Breast epithelium (tissue), 3 donors: ENCODE data around the gene ZNF354B.
A peak's percentile ranks its signal among the peaks of the same experiment; 100 is the strongest.

ENCODE experiments used
- POLR2A ChIP-seq: fragments of 450-650 bp; IDR thresholded peaks from one replicate; pipeline ENCODE4 v1.6.1; 2016; ENCODE audit warnings: antibody characterized with exemption, mild to moderate bottlenecking, moderate library complexity
- TF ChIP-seq, protein P1 (sequence below), 3 donors: fragments of 450-650 bp; IDR thresholded peaks; one replicate each; pipeline ENCODE4 v1.5.1; 2016 to 2017; ENCODE audit warnings: antibody characterized with exemption in 3 of 3, mild to moderate bottlenecking in 3 of 3, moderate library complexity in 3 of 3

GRCh38 chr5:178839319-178839704, 20.4 kb upstream of the ZNF354B start:
- no peak for TF ChIP-seq POLR2A
- TF ChIP-seq, protein P1, sequence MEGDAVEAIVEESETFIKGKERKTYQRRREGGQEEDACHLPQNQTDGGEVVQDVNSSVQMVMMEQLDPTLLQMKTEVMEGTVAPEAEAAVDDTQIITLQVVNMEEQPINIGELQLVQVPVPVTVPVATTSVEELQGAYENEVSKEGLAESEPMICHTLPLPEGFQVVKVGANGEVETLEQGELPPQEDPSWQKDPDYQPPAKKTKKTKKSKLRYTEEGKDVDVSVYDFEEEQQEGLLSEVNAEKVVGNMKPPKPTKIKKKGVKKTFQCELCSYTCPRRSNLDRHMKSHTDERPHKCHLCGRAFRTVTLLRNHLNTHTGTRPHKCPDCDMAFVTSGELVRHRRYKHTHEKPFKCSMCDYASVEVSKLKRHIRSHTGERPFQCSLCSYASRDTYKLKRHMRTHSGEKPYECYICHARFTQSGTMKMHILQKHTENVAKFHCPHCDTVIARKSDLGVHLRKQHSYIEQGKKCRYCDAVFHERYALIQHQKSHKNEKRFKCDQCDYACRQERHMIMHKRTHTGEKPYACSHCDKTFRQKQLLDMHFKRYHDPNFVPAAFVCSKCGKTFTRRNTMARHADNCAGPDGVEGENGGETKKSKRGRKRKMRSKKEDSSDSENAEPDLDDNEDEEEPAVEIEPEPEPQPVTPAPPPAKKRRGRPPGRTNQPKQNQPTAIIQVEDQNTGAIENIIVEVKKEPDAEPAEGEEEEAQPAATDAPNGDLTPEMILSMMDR (IDR thresholded peaks at IDR 0.05), result peak in 2 of 3 donors; percentile 52 to 58
